Hepatocyte (in vitro differentiated cells): ENCODE data around the gene DCAF15. TPM values are rescaled to one million over a fixed set of nuclear protein-coding genes. Genes with fewer than 3 reads are reported as not detected.

Experiments
- DNase-seq: peaks from one replicate; pipeline ENCODE4 v3.0.0-alpha.2; 2016; ENCODE audit warnings: low spot score
- H2AFZ ChIP-seq: fragments of 200-600 bp; sonication (generic); 2 replicates; pipeline ENCODE4 v1.6.0; 2016; ENCODE audit warnings: antibody characterized with exemption, mild to moderate bottlenecking
- H3K27ac ChIP-seq: fragments of 200-600 bp; sonication (generic); 2 replicates; pipeline ENCODE4 v1.5.1; 2016; ENCODE audit warnings: mild to moderate bottlenecking
- H3K27me3 ChIP-seq: fragments of 200-600 bp; sonication (generic); 2 replicates; pipeline ENCODE4 v1.6.1; 2016
- H3K36me3 ChIP-seq: fragments of 200-600 bp; sonication (generic); replicated peaks from 2 replicates; pipeline ENCODE4 v1.5.1; 2016; ENCODE audit warnings: low read depth; ENCODE audit not compliant: insufficient read depth
- H3K4me1 ChIP-seq: fragments of 200-600 bp; sonication (generic); 2 replicates; pipeline ENCODE4 v1.5.1; 2016; ENCODE audit warnings: mild to moderate bottlenecking, moderate library complexity; ENCODE audit not compliant: insufficient read depth
- H3K4me2 ChIP-seq: fragments of 200-600 bp; sonication (generic); 2 replicates; pipeline ENCODE4 v1.6.0; 2016
- H3K4me3 ChIP-seq: fragments of 200-600 bp; sonication (generic); 2 replicates; pipeline ENCODE4 v1.5.1; 2016; ENCODE audit warnings: mild to moderate bottlenecking
- H3K79me2 ChIP-seq: fragments of 200-600 bp; sonication (generic); 2 replicates; pipeline ENCODE4 v1.6.0; 2017; ENCODE audit warnings: mild to moderate bottlenecking
- H3K9me2 ChIP-seq: fragments of 200-600 bp; sonication (generic); replicated peaks from 2 replicates; pipeline ENCODE4 v1.6.0; 2017; ENCODE audit warnings: mild to moderate bottlenecking; ENCODE audit not compliant: insufficient read depth
- H3K9me3 ChIP-seq: fragments of 200-600 bp; sonication (generic); 2 replicates; pipeline ENCODE4 v1.5.1; 2016; ENCODE audit warnings: low read depth, mild to moderate bottlenecking
- H4K20me1 ChIP-seq: fragments of 200-600 bp; sonication (generic); 2 replicates; pipeline ENCODE4 v1.6.0; 2016; ENCODE audit warnings: mild to moderate bottlenecking; ENCODE audit not compliant: insufficient read depth, poor library complexity, severe bottlenecking
- CTCF ChIP-seq: fragments of 200-600 bp; sonication (generic); IDR thresholded peaks from 2 replicates; pipeline ENCODE4 v1.5.1; 2016; ENCODE audit warnings: antibody characterized with exemption, mild to moderate bottlenecking; ENCODE audit not compliant: poor library complexity
- EZH2 ChIP-seq: fragments of 200-600 bp; sonication (generic); IDR thresholded peaks from 2 replicates; pipeline ENCODE4 v1.6.1; 2016; ENCODE audit warnings: antibody characterized with exemption, mild to moderate bottlenecking, borderline replicate concordance
- EZH2phosphoT487 ChIP-seq: fragments of 200-600 bp; sonication (generic); IDR thresholded peaks from one replicate; pipeline ENCODE4 v1.6.1; 2018; ENCODE audit warnings: antibody characterized with exemption, mild to moderate bottlenecking, low read depth, moderate library complexity; ENCODE audit not compliant: unreplicated experiment, severe bottlenecking
- WGBS: methylation state at CpG from one replicate; pipeline ENCODE4 v1.1.6; 2016; ENCODE audit warnings: low lambda C conversion rate; ENCODE audit errors: missing lambda C conversion rate; 5-methylcytosine and 5-hydroxymethylcytosine counted together
- polyA plus RNA-seq: library from polyadenylated mRNA; unstranded; fragments of >200 nt; fragmentation: Nextera tagmentation; extraction: Ambion mirVana; gene quantifications from 2 replicates; pipeline ENCODE4 v1.2.1, GENCODE V29; 2016
- total RNA-seq: library from RNA; depleted of rRNA; stranded (reverse); fragments of >200 nt; gene quantifications from 2 replicates; pipeline ENCODE4 v1.2.3, GENCODE V29; 2014

DCAF15 gene
- total and polyA plus RNA-seq, 2 experiments from 2014 or later = 13.4 to 16.4 TPM

GRCh38 chr19:13987101-13987890 lies 35.0 kb downstream of the DCAF15 start:
- Histone ChIP-seq H3K4me2 (no peak overlapping the region), H3K9me2 (no peaks in the 10 kb centered on the region), H4K20me1 (no peaks in the 10 kb centered on the region), H3K4me1 (no peaks in the 10 kb centered on the region), H2AFZ (no peak overlapping the region), H3K79me2 (no peaks in the 10 kb centered on the region), H3K27ac (no peak overlapping the region), H3K27me3 (no peaks in the 10 kb centered on the region), H3K4me3 (no peak overlapping the region), H3K9me3 (no peaks in the 10 kb centered on the region), H3K36me3 (no peaks in the 10 kb centered on the region)
- WGBS = 78% methylated on average over 17 of the region's 17 CpGs
- TF ChIP-seq CTCF (no peak), EZH2 (no peak), EZH2phosphoT487 (no peak)
- no peak for DNase-seq

GRCh38 chr19:13989487-13989886 lies 37.2 kb downstream of the DCAF15 start:
- H4K20me1 ChIP-seq = no peaks in the 10 kb centered on the region
- no peaks in the 10 kb centered on the region for H3K36me3 ChIP-seq
- H3K9me2 ChIP-seq = no peaks in the 10 kb centered on the region
- H3K4me2 ChIP-seq = no peak overlapping the region
- no peak for TF ChIP-seq CTCF
- no peak for TF ChIP-seq EZH2phosphoT487
- no peak for TF ChIP-seq EZH2
- 91% methylated on average over 7 of the region's 7 CpGs for WGBS
- no peak overlapping the region for H3K4me3 ChIP-seq
- H3K27ac ChIP-seq = no peak overlapping the region
- H3K79me2 ChIP-seq = no peaks in the 10 kb centered on the region
- H3K27me3 ChIP-seq = no peaks in the 10 kb centered on the region
- no peaks in the 10 kb centered on the region for H3K9me3 ChIP-seq
- no peaks in the 10 kb centered on the region for H3K4me1 ChIP-seq
- H2AFZ ChIP-seq = no peak overlapping the region
- no peak for DNase-seq

GRCh38 chr19:13990085-13990484 lies 37.8 kb downstream of the DCAF15 start:
- H3K9me3 ChIP-seq = no peaks in the 10 kb centered on the region
- no peaks in the 10 kb centered on the region for H3K27me3 ChIP-seq
- H3K79me2 ChIP-seq = peaks cover 3% of the 10 kb centered on the region
- no peaks in the 10 kb centered on the region for H3K36me3 ChIP-seq
- no peak overlapping the region for H2AFZ ChIP-seq
- 99% methylated on average over 8 of the region's 8 CpGs for WGBS
- H3K4me2 ChIP-seq = no peak overlapping the region
- no peaks in the 10 kb centered on the region for H3K9me2 ChIP-seq
- no peak overlapping the region for H3K27ac ChIP-seq
- H4K20me1 ChIP-seq = no peaks in the 10 kb centered on the region
- H3K4me3 ChIP-seq = no peak overlapping the region
- no peak for DNase-seq
- no peaks in the 10 kb centered on the region for H3K4me1 ChIP-seq
- TF ChIP-seq EZH2 (no peak), CTCF (no peak), EZH2phosphoT487 (no peak)

GRCh38 chr19:13992025-13992424 lies 39.7 kb downstream of the DCAF15 start:
- 97% methylated on average over 7 of the region's 7 CpGs for WGBS
- H3K27ac ChIP-seq = no peak overlapping the region
- no peak overlapping the region for H2AFZ ChIP-seq
- TF ChIP-seq CTCF (no peak), EZH2 (no peak), EZH2phosphoT487 (no peak)
- no peak overlapping the region for H3K4me3 ChIP-seq
- peaks cover 10% of the 10 kb centered on the region for H3K79me2 ChIP-seq
- H4K20me1 ChIP-seq = no peaks in the 10 kb centered on the region
- no peaks in the 10 kb centered on the region for H3K36me3 ChIP-seq
- no peak for DNase-seq
- H3K9me3 ChIP-seq = no peaks in the 10 kb centered on the region
- no peaks in the 10 kb centered on the region for H3K4me1 ChIP-seq
- H3K4me2 ChIP-seq = no peak overlapping the region
- H3K9me2 ChIP-seq = no peaks in the 10 kb centered on the region
- no peaks in the 10 kb centered on the region for H3K27me3 ChIP-seq
